Germinal center (tissue), 1 donor: ENCODE results near the gene TAF5L.
"Not testable (repeated sequence)": the region's sequence is repeated elsewhere in the genome, so short reads cannot be mapped to it uniquely, and the experiment has no call there.

Source experiments
- DNase-seq: peaks from one replicate; pipeline ENCODE4 v3.0.0; 2012; ENCODE audit warnings: mixed read lengths, low spot score

TAF5L gene

DNA sequence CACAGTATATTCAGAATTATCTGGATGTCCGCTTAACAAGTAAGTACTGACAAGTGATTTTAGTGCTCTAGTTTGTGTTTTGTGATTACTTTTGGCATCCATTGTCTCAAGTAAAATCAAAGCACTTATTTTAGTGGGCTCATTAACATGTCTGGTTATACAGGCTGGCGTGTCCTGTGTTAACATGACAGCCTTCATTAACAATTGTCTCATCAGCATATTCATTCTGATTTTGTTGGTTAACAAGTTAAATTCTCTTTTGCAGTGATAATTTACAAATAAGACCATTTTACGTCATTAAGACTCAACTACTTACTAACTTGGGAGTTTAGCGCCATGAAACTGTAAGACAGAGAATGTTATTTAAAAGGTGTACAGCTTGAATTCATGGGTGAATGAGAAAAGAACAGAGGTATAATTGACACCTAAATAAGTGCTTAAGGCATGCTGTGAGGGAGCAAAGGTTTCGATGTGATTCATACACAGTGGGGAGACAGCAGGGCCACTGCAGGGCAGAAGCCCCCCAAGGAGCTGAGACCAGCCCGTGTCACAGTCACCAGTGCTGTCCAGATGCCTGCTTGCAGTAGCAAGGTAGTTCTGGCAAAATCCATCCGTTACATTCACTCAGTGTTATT lies 22.4 kb downstream of the TAF5L start:
- DNase-seq = no peak

DNA sequence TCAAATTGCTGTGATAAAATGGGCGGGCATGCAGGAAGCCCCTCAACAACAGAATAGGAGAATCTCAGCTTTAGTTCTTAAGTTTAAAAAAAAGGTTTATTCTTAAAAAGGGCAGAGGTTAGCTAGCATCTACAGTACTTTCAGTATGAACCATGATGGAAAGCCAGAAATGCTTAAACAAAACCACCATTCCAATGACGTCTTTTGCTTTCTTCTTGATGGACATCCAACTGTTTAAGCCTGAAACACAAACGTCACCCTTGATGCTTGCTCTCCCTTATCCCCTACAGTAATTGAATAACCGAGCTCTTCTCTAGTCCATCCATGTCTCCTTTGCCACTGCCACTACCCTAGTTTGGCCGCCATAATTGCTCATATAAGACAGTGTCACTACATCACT lies 25.7 kb downstream of the TAF5L start:
- no peak for DNase-seq

DNA sequence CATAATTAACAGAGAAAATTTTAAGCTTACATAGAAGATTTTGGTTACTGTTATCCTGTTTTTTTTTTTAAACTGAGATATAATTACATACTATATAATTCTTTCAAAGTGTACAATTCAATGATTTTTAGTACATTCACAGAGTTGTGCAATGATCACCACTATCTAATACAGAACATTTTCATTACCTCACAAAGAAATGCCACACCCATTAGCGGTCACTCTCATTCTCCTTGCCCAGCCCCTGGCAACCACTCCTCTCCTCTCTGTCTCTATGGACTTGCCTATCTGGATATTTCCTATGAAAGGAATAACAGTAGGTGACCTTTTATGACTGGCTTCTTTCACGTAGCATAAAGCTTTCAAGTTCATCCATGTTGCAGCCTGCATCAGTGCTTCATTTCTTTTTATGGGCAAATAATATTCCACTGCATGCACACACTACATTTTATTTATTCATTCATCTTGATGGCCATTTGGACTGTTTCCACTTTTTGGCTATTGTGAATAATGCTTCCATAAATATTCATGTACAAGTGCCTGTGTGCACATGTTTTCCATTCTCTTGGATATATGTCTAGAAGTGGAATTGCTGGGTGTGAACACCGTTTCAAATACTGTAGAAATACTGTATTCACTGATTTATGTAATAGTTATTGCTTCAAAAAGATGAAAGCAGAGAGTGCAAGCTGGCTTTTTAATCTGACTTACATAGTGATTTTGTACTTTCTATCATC lies 26.5 kb downstream of the TAF5L start:
- DNase-seq = no peak

DNA sequence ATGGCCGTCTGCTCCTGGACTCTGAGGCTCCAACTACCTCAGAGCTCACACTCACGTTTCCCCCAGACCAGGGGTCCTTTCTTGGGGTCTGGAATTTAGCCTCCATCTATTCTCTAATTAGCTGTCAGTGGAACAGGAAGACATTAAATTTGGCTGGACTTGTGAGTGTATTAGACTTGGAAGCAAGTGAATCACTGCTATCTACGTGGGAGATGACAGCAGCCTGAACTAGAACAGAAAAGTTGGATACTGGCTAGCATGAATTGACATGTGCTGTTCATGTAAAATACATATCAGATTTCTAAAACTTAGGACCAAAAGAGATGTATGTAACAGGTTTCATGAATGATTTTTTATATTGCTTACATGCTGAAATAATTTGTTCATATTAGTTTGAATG lies 28.0 kb downstream of the TAF5L start:
- no peak for DNase-seq

DNA sequence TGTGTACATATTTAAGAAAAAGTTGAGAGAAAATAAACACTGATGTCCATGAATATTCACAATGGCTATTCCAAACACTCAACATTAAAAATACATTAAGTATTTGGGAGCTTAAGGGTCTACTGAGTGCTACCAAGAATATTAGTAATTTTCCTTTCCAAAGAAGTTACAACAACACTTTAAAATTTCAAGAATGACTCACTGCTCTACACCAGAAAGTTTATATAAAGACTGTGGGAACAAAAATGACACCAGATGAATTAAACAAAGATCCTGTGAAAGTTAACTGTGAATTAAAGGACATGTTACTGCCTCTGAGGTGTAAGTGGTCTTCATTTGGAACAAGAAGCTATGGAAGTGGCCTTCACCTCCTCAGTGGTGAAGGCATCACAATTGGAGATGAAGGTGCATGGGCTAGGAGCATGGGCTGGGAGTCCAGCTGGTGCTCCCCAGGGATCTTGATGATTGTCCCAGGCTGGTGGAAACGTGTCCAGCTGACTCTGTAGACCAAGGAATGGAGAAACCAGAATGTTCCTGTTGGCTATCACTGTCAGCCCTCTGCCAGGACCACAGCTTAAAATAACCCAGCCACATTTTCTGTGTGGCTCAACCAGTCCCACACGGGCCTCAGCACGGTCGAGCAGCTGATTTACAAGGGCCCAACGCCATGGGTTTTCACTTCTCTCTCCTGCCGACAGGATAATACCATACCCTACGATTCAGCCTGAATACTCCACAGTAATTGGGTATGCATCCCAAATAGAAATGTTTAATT lies 28.8 kb downstream of the TAF5L start:
- no peak for DNase-seq

DNA sequence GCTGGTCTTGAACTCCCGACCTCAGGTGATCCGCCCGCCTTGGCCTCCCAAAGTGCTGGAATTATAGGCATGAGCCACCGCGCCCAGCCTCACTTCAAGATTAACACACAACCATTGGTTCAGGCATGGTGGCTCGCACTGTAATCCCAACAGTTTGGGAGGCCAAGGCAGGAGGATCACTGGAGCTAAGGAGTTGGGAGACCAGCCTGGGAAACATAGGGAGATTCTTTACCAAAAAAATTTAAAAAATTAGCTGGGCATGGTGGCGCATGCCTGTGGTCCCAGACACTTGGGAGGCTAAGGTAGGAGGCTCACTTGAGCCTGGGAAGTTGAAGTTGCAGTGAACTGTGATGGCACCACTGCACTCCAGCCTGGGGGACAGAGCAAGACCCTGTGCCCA lies 30.0 kb downstream of the TAF5L start:
- DNase-seq = not testable (repeated sequence)

DNA sequence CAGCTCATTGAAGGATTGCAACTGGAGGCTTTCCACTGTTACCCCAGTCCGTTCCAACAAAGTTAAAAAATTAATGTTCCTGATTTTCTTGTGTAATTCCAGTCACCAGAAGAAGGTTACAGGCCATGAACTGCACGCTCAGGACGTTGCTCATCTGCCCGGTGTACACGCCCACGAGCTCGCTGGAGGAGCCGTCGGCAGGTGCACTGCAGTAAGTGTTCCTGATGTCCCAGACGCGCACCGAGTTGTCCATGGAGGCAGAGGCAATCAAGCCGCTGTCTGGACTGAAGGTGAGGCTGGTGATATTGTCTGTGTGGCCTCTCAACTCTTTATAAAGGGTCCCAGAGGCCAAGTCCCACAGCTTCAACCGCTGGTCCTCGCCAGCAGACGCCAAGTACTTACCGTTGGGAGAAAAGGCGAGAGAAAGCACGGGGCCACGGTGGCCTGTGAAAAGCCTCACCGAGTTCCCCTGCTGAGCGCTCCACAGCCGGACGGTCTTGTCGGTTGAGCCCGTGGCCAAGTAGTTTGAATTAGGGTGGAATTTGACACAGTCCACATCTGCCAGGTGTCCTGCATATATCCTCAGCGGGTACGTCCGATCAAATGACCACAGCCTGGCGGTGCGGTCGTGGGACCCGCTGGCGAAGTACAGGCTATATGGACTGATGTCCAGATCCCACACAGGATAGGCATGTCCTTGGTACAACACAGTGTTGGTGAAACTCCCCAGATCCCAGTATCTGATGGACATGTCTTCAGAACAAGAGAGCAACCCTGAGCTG lies 31.5 kb downstream of the TAF5L start:
- DNase-seq = no peak

DNA sequence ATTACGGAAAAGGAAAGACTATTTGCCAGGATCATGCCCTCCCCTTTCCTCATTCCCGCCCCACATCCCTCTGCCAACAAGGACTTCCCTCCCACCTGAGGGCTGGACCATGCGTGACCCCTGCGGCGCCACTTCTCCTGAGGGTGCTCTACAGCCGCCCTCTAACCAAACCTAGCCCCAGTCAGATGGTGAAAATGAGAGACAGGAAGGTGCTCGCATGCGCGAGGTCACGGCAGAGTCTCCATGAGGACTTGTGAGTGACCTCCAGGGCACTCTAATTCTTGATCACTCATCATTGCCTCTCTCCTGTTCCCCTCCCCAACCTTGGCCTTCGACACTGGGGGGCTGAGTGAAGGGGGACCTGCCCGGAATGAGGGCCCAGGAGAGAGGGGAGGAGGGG lies 32.1 kb downstream of the TAF5L start:
- no peak for DNase-seq

DNA sequence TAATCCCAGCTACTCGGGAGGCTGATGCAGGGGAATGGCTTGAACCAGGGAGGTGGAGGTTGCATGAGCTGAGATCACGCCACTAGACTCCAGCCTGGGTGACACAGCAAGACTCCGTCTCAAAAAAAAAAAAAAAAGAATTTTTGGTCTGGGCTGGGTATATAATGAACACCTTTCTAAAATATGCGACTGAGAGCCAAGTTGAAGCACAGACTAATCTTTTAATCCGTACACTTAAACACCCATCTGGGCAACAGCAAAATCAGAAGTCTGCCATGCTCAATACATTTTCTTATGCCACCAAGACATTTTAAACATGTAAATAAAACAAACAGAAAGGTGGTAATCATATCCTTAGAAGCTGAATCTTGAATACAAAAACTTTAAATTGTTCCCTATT lies 35.8 kb downstream of the TAF5L start:
- DNase-seq = no peak

DNA sequence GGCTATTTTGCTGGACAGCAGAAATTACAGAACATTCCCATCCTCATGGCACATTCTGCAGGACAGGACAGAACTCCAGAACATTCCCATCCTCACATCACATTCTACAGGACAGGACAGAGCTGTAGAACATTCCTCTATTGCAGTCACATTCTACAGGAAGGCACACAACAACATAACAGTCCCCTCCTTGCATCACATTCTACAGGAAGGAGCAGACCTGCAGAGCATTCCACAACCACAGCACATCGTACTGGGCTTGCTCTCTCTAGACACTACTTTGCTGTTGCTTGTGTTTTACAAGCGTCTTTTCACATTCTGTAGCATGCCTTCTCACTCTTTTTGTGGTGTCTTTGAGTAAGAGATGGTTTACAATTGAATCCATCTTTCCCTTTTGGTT lies 40.6 kb downstream of the TAF5L start:
- DNase-seq = no peak

DNA sequence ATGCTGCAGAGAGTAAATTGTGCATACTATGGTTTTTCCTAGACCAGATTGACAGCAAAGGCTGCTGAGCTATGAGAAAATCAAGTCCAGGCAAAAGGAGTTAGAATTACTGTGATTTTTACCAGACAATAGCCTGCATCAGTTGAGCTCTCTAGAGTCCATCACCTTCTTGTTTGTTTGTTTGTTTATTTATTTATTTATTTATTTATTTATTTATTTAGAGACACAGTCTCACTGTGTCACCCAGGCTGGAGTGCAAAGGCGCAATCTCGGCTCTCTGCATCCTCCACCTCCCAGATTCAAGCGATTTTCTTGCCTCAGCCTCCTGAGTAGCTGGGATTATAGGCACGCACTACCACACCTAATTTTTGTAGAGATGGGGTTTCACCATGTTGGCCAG lies 43.2 kb downstream of the TAF5L start:
- no peak for DNase-seq

DNA sequence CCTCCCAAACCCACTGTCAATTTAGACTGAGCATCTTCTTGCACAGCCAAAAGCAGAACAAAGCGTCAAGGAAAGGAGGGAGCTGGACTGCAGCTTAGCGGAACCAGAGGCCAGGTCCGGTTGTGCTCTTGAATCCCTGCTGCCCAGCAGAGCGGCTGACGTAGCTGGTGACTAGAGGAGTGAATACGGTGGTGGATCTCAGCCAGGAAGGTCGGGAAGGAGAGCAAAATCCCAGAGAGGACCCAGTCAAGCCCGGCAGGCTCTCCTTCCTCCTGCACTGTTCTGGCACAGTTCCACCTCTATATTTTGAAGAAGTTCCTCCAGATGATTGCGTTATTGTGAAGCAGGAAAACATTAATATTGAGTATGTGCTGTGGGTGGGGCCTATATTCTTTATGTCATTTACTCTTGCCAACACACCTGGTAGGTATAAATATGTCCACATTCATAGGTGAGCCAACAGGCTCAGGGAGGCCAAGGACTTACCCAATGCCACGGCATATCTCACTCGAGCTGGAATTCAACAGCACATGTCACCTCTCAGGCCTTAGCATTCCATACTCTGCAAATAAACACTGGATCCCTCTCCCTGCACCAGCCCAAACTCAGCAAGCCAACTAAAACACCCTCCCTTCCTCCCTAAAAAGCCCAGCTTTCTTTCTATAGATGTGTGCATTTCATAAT lies 43.8 kb downstream of the TAF5L start:
- no peak for DNase-seq

DNA sequence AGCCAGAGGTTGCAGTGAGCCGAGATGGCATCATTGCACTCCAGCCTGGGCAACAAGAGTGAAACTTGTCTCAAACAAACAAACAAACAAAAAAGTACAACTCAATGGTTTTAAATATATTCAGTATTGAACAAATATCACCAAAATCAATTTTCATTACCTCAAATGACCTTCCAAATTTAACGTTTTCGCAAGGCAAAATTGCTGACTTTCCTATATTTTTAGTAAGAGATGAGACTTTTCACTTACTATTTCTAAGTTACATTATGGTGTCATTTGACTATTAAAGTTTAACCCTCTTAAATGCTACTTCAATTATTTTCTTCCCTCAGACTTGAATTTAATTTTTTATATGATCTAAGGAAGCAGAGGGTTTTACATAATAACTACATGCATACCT lies 44.4 kb downstream of the TAF5L start:
- DNase-seq = no peak

DNA sequence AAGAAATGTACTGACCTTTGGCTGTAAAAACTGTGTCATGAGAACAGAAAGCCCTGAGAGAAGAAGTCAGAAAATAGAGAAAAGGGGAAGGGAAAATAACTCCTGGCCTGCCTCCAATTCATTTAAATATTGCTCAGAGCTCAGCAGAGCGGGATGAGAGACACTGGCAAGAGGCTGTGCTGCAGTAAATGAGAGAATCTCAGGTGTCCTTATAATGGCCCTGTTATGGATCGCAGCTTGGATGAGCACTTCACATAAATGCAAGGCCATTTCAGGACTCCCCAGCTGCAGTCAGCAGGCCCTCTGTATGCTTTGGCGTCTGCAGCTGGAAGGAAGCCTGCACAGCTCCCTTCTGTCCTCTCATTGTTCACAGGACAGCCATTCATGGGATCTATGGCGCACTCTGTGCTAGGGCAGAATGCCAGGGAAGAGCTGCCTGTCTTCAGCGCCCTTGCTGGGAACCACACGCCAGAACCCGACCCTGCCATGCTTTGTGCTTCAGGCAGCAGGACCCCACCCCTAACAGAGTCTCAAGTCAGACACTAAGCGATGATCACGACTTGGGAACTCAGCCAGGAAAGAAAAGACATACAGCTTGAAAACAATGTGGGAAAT lies 46.8 kb downstream of the TAF5L start:
- DNase-seq = peak; percentile 26

DNA sequence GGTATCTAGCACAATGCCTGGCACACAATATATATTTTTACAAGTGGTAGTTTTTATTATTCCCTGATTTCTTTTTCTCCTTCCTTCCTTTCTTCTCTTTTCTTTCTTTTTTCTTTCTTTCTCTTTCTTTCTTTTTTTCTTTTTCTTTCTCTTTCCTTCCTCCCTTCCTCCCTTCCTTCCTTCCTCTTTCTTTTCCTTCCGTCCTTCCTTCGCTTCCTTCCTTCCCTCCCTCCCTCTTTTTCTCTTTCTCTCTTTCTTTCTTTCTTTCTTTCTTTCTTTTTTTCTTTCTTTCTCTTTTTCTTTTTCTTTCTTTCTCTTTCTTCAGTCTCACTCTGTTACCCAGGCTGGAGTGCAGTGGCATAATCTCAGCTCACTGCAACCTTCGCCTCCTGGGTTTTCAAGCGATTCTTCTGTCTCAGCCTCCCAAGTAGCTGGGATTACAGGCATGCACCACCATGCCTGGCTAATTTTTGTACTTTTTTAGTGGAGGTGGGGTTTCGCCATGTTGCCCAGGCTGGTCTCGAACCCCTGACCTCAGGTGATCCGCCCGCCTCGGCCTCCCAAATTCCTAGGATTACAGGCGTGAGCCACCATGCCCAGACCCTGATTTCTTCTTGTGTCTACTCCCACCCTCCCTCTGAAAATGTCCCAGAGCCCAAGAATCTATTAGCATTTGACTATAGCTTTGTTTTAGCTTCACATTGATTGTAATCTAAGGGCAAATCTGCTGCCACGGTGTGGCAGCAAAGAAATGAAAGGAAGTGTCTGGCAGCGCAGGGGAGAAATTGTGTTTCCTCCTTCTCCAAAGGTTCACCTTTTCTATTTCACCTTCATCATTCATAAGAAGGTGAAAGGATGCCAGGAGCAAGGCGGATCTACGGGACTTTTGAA lies 47.5 kb downstream of the TAF5L start:
- DNase-seq = no peak

DNA sequence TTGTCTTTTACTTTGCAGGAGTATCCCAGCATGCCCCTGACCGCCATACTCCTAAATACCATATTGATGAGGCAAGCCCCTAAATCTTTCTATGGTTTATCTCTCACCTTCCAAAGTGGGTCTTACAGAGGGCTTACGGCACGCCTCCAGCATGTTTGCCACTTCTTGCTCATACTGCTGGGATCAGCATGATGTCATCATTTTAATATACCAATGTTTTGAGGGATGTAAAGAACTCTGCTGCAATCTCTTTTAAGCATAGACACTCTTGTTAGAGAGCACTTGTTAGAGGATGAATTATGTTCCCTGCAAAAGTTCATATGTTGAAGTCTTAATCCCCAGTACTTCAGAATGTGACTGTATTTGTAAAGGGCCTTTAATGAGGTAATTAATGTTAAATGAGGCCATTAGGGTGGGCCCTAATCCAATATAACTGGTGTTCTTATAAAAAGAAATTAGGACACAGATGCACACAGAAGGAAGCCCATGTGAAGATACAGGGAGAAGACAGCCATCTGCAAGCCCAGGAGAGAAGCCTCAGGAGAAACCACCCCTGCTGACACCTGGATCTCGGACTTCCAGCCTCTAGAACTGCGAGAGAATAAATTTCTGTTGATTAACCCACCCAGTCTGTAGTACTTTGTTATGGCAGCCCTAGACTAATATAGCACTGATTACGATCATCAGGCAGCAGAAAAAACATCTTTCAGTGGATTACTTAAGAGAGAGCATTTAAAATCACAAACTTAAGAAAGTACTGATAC lies 51.1 kb downstream of the TAF5L start:
- no peak for DNase-seq

DNA sequence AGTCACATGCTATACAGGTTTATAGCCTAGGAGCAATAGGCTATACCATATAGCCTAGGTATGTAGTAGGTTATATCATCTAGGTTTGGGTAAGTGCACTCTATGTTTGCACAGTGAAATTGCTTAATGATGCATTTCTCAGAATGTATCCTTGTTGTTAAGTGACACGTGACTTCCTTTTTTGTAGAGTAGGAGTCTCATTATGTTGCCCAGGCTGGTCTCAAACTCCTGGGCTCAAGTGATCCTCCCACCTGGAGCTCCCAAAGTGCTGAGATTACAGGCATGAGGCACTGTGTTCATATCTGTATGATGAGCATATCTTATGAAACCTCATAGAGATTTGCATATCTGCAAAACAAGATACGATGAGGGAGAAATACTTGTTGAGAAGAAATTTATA lies 53.6 kb downstream of the TAF5L start:
- DNase-seq = no peak

DNA sequence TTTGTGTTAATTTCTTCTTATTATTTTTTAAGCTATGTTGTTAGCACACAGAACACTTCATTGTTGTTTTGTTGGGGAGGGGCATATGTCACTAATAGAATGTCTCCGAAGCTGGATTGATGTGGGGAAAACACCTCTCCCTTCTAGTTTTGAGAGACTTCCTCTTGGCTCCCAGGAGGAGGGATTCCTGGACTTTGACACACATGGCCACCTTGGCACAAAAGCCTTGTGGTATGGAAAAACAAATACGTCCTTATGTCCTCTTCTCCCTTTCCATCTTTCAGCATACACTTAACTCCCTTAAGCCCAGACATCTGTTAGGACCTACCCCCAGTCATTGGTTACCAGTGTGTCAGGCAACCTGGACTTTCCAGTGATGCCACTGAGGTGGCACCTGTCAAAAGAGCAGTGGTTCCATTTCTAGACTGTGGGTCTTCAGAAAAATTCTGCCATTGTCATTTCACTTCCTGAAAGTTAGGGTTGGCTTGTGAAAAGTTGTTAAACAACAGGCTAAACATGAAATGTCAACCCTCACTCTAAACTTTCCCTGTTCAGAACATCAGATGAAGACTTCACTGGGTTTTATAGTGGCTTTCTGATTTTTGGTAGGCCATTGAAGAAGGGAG lies 54.9 kb downstream of the TAF5L start:
- no peak for DNase-seq

DNA sequence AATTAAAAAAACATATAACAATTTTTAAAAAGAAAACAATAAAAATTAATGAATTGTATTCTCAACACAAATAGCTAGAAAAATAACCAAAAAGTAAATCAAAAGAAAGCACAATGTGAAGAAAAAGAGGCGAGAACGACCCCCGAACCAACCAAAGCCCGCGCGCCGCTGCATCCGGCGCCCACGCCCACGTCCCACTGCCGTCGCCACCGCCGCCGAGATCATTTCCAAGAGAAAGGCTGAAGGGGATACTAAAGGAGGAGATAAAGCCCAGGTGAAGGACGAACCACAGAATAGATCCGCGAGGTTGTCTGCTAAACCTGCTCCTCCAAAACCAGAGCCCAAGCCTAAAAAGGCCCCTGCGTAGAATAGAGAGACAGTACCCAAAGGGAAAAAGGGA lies 55.6 kb downstream of the TAF5L start:
- no peak for DNase-seq
